GM12878 (cell line): ENCODE data around the gene SOAT2. TPM values are rescaled to one million over a fixed set of nuclear protein-coding genes. Genes with fewer than 3 reads are reported as not detected.

Source experiments
- ATAC-seq: fragments of 200-7000 bp; cut with Tn5 transposase; 3 replicates; pipeline ENCODE4 v1.9.1; 2020; ENCODE audit warnings: mild to moderate bottlenecking, moderate library complexity
- BruUV-seq: library from RNA; stranded (reverse); fragments of 400-500 nt; replicated peaks from 2 replicates; lab custom pipeline; 2021; lab: Mats Ljungman, UMichigan
- CTCF ChIA-PET: fragments of 300-600 bp; sonication (Branson Sonifier 250); formaldehyde crosslinking; extraction: SDS; loops from one replicate; lab custom pipeline; 2021; ENCODE audit warnings: inconsistent platforms; lab: Yijun Ruan, JAX
- POLR2A ChIA-PET: fragments of 350-600 bp; formaldehyde crosslinking; extraction: SDS; loops from one replicate; lab custom pipeline; 2021; ENCODE audit warnings: inconsistent platforms; lab: Charles Lee
- RAD21 ChIA-PET: fragments of 300-600 bp; sonication (Branson Sonifier 250); formaldehyde crosslinking; loops from one replicate; lab custom pipeline; 2023; ENCODE audit warnings: antibody characterized with exemption; ENCODE audit not compliant: unreplicated experiment; lab: Charles Lee
- SMC1A ChIA-PET: fragments of 300-600 bp; sonication (Branson Sonifier 250); formaldehyde crosslinking; loops from one replicate; lab custom pipeline; 2023; ENCODE audit not compliant: unreplicated experiment, uncharacterized antibody; lab: Charles Lee
- DNase-seq: peaks from one replicate; pipeline ENCODE4 v3.0.0-alpha.2; 2011; ENCODE audit warnings: low read depth, low spot score
- FAIRE-seq: peaks from 3 replicates; lab custom pipeline; 2011; peaks lifted over from hg19 to GRCh38; lab: Jason Lieb, UNC
- H2AFZ ChIP-seq: 2 replicates; pipeline ENCODE4 v1.6.0; 2011; ENCODE audit warnings: low read depth, low read length, control low read depth; ENCODE audit not compliant: control insufficient read depth
- H3K27ac ChIP-seq: 2 replicates; pipeline ENCODE4 v1.5.1; 2011; ENCODE audit warnings: control low read depth; ENCODE audit not compliant: control insufficient read depth, insufficient read depth
- H3K27me3 ChIP-seq, 2 experiments: replicated peaks in 1 of 2; 2 replicates each; pipeline versions ENCODE4 v1.6.0 to v1.6.1; 2011; ENCODE audit warnings: low read length in 1 of 2; ENCODE audit not compliant: control insufficient read depth in 2 of 2, insufficient read depth in 2 of 2
- H3K36me3 ChIP-seq, 2 experiments: 2 replicates each; pipeline ENCODE4 v1.5.1; 2011; ENCODE audit warnings: low read length in 1 of 2; ENCODE audit not compliant: control insufficient read depth in 2 of 2, insufficient read depth in 2 of 2
- H3K4me1 ChIP-seq: 2 replicates; pipeline ENCODE4 v1.6.1; 2011; ENCODE audit warnings: mild to moderate bottlenecking, low read length, moderate library complexity, mixed read lengths; ENCODE audit not compliant: control insufficient read depth, insufficient read depth
- H3K4me2 ChIP-seq: 2 replicates; pipeline ENCODE4 v1.6.0; 2011; ENCODE audit warnings: control low read depth; ENCODE audit not compliant: control insufficient read depth, insufficient read depth
- H3K4me3 ChIP-seq: fragments of 200-600 bp; sonication (generic); 2 replicates; pipeline ENCODE4 v1.5.1; 2016
- H3K79me2 ChIP-seq: 2 replicates; pipeline ENCODE4 v1.6.0; 2011; ENCODE audit warnings: low read length; ENCODE audit not compliant: control insufficient read depth, insufficient read depth
- H3K9ac ChIP-seq: 2 replicates; pipeline ENCODE4 v1.8.0; 2011; ENCODE audit warnings: low read length, control low read depth, mixed read lengths; ENCODE audit not compliant: control insufficient read depth, insufficient read depth
- H3K9me3 ChIP-seq: replicated peaks from 3 replicates; pipeline ENCODE4 v1.5.1; 2011; ENCODE audit warnings: mild to moderate bottlenecking, low read length; ENCODE audit not compliant: control insufficient read depth, insufficient read depth
- H4K20me1 ChIP-seq: 2 replicates; pipeline ENCODE4 v1.6.0; 2011; ENCODE audit not compliant: control insufficient read depth, insufficient read depth
- NFYB ChIP-seq: IDR thresholded peaks from 2 replicates; pipeline ENCODE4 v1.6.1; 2011; ENCODE audit warnings: low read depth, mild to moderate bottlenecking, low read length, improper control_type of control experiment, moderate library complexity; ENCODE audit not compliant: insufficient read depth
- SUPT20H ChIP-seq: IDR thresholded peaks from 2 replicates; pipeline ENCODE4 v1.6.1; 2011; ENCODE audit warnings: low read depth, mild to moderate bottlenecking, low read length, moderate library complexity, borderline replicate concordance; ENCODE audit not compliant: control insufficient read depth
- TCF12 ChIP-seq: IDR thresholded peaks from 2 replicates; pipeline ENCODE4 v1.6.1; 2011; ENCODE audit warnings: low read depth, mild to moderate bottlenecking, low read length
- WGBS: methylation state at CpG from one replicate; pipeline ENCODE4 v1.1.6; 2016; ENCODE audit warnings: low lambda C conversion rate; ENCODE audit not compliant: insufficient replicate concordance, insufficient coverage; ENCODE audit errors: missing lambda C conversion rate; 5-methylcytosine and 5-hydroxymethylcytosine counted together
- in situ Hi-C: fragments of 300-500 bp; cut with MboI; formaldehyde crosslinking; loops from 9 replicates; pipeline ENCODE4 v1.14.3; 2018; ENCODE audit warnings: mixed read lengths
- intact Hi-C: fragments of 100-400 bp; cut with micrococcal nuclease; formaldehyde crosslinking; loops from one replicate; pipeline ENCODE4 v1.14.2; 2022; ENCODE audit not compliant: unreplicated experiment
- polyA plus RNA-seq, 11 experiments: library from polyadenylated mRNA; depleted of rRNA in 4 of 11; unstranded in 6 of 11; stranded (reverse) in 5 of 11; fragments of >200 nt; fragmentation: Nextera tagmentation in 4 of 11; fragmentation: Illumina TruSeq in 1 of 11; extraction: Ambion mirVana in 4 of 11; extraction: Trizol in 1 of 11; gene quantifications; 1 replicate in 1 of 11; 2 replicates in 10 of 11; pipeline versions ENCODE4 v1.2.1 to v1.2.3, GENCODE V29; 2011 to 2016; ENCODE audit warnings: inconsistent platforms in 2 of 11, missing spikeins in 2 of 11, low read depth in 1 of 11
- total RNA-seq, 4 experiments: library from RNA; depleted of rRNA in 3 of 4; stranded (reverse); fragments of >200 nt in 3 of 4; fragmentation: Illumina TruSeq in 1 of 4; extraction: Trizol in 1 of 4; gene quantifications; 2 replicates each; pipeline versions ENCODE4 v1.2.1 to v1.2.3, GENCODE V29; 2013 to 2021

SOAT2 gene
- total and polyA plus RNA-seq, 10 of the 15 experiments (the other 5 are each of a cell fraction or from before 2014, with no cell fraction given): 0.08 to 1.7 (median 0.69) TPM

DNA sequence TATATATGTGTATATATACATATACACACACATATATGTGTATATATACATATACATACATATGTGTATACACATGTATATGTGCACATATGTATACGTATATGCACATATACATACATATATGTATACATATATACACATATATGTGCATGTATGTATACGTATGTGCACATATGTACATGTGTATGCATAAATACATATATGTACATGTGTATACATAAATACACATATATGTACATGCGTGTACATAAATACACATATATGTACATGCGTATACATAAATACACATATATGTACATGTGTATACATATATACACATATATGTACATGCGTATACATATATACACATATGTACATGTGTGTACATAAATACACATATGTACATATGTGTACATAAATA lies 43.9 kb downstream of the SOAT2 start:
- no peak overlapping the region for H2AFZ ChIP-seq
- no peaks in the 10 kb centered on the region for H3K36me3 ChIP-seq
- H3K79me2 ChIP-seq: no peaks in the 10 kb centered on the region
- no peaks in the 10 kb centered on the region; the same call in 2 of the 3 replicates for H3K9me3 ChIP-seq
- H3K27me3 ChIP-seq: no peaks in the 10 kb centered on the region
- DNase-seq (no peak), ATAC-seq (no peak), FAIRE-seq (no peak)
- BruUV-seq: no TSS peak
- ChIA-PET POLR2A (no interaction called here), CTCF (no interaction called here), SMC1A (no interaction called here), RAD21 (no interaction called here)
- no peak overlapping the region for H3K27ac ChIP-seq
- no peak overlapping the region for H3K9ac ChIP-seq
- intact Hi-C loops (no loop called here), in situ Hi-C loops (no loop called here)
- H3K4me2 ChIP-seq: no peak overlapping the region
- TF ChIP-seq NFYB: no peak
- H3K4me1 ChIP-seq: no peaks in the 10 kb centered on the region
- no peaks in the 10 kb centered on the region for H4K20me1 ChIP-seq
- no peak overlapping the region for H3K4me3 ChIP-seq
- WGBS: 75% methylated on average over 5 of the region's 5 CpGs

DNA sequence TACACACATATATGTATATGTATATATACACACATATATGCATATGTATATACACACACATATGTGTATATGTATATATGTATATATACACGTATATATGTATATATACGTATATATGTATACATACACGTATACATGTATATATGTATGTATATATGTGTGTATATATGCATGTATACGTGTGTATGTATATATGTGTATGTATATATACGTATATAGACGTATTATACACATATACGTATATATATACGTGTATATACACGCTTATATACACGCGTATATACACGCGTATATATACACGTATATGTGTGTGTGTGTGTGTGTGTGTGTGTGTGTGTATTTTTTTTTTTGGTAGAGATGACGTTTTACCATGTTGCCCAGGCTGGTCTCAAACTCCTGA lies 44.4 kb downstream of the SOAT2 start:
- Histone ChIP-seq H3K4me2 (no peak overlapping the region), H3K27ac (no peak overlapping the region), H3K4me3 (no peak overlapping the region), H3K9ac (no peak overlapping the region), H3K9me3 (no peaks in the 10 kb centered on the region; the same call in 2 of the 3 replicates), H4K20me1 (no peaks in the 10 kb centered on the region), H2AFZ (no peak overlapping the region), H3K4me1 (no peaks in the 10 kb centered on the region), H3K79me2 (no peaks in the 10 kb centered on the region), H3K27me3 (no peaks in the 10 kb centered on the region), H3K36me3 (no peaks in the 10 kb centered on the region)
- in situ Hi-C loops (no loop called here), intact Hi-C loops (no loop called here)
- ChIA-PET SMC1A (no interaction called here), RAD21 (no interaction called here), POLR2A (no interaction called here), CTCF (no interaction called here)
- WGBS: 81% methylated on average over 15 of the region's 15 CpGs
- no peak for DNase-seq
- TF ChIP-seq SUPT20H (no peak), TCF12 (no peak)
- FAIRE-seq: no peak
- no peak for ATAC-seq
- no TSS peak for BruUV-seq
